B cell (primary cell): ENCODE results near the gene CES3. TPM values are rescaled to one million over a fixed set of nuclear protein-coding genes. Genes with fewer than 3 reads are reported as not detected.

Source experiments
- ATAC-seq: fragments of 200-7000 bp; cut with Tn5 transposase; one replicate; pipeline ENCODE4 v1.10.0; 2021; ENCODE audit warnings: low read depth, mild to moderate bottlenecking, moderate number of reproducible peaks, moderate library complexity
- CTCF ChIA-PET: fragments of 350-600 bp; sonication (Branson Sonifier 250); formaldehyde crosslinking; loops from one replicate; lab custom pipeline; 2021; ENCODE audit warnings: antibody characterized with exemption, inconsistent platforms; lab: Charles Lee
- POLR2A ChIA-PET: fragments of 350-600 bp; sonication (Branson Sonifier 250); formaldehyde crosslinking; loops from one replicate; lab custom pipeline; 2021; ENCODE audit warnings: antibody characterized with exemption; lab: Charles Lee
- DNase-seq: peaks from one replicate; pipeline ENCODE4 v3.0.0; 2013
- H2AFZ ChIP-seq: 2 replicates; pipeline ENCODE4 v1.6.1; 2012; ENCODE audit warnings: mild to moderate bottlenecking, low read depth, low read length; ENCODE audit not compliant: insufficient read depth, poor library complexity, severe bottlenecking
- H3K27ac ChIP-seq, 2 donors: 1 replicate in 1 of 2; 2 replicates in 1 of 2; pipeline ENCODE4 v1.5.1; 2012 to 2013; ENCODE audit warnings: low read length in 2 of 2, mild to moderate bottlenecking in 2 of 2, moderate library complexity in 1 of 2
- H3K27me3 ChIP-seq, 4 experiments: fragments of 200-600 bp in 1 of 4; sonication (generic) in 1 of 4; replicated peaks in 1 of 4; 1 replicate in 2 of 4; 2 replicates in 2 of 4; pipeline versions ENCODE4 v1.6.1 to v1.7.0; 2013 to 2016; ENCODE audit warnings: low read length in 3 of 4, mild to moderate bottlenecking in 2 of 4, mixed read lengths in 1 of 4, moderate library complexity in 1 of 4; ENCODE audit not compliant: insufficient read depth in 4 of 4, control insufficient read depth in 3 of 4; ENCODE audit errors: control extremely low read depth in 1 of 4
- H3K36me3 ChIP-seq, 2 experiments: replicated peaks in 1 of 2; 1 replicate in 1 of 2; 2 replicates in 1 of 2; pipeline versions ENCODE4 v1.6.1 to v1.7.1; 2013; ENCODE audit warnings: low read length in 1 of 2; ENCODE audit not compliant: insufficient read depth in 2 of 2, control insufficient read depth in 1 of 2; ENCODE audit errors: control extremely low read depth in 1 of 2, extremely low read depth in 1 of 2
- H3K4me1 ChIP-seq, 2 donors: fragments of 200-600 bp in 1 of 2; sonication (generic) in 1 of 2; 1 replicate in 1 of 2; 2 replicates in 1 of 2; pipeline versions ENCODE4 v1.5.1 to v1.6.1; 2013 to 2017; ENCODE audit warnings: low read length in 2 of 2; ENCODE audit not compliant: control insufficient read depth in 2 of 2, insufficient read depth in 2 of 2
- H3K4me2 ChIP-seq: replicated peaks from 2 replicates; pipeline ENCODE3; 2012; ENCODE audit warnings: mild to moderate bottlenecking, low read depth, low read length; ENCODE audit not compliant: poor library complexity, severe bottlenecking
- H3K4me3 ChIP-seq, 5 experiments: fragments of 200-600 bp in 1 of 5; sonication (generic) in 1 of 5; 1 replicate in 3 of 5; 2 replicates in 2 of 5; pipeline versions ENCODE4 v1.5.1 to v1.7.0; 2011 to 2016; ENCODE audit warnings: low read length in 4 of 5, mild to moderate bottlenecking in 4 of 5, low read depth in 2 of 5, control low read depth in 1 of 5, moderate library complexity in 1 of 5; ENCODE audit not compliant: insufficient read depth in 1 of 5; ENCODE audit errors: control extremely low read depth in 1 of 5, extremely low read depth in 1 of 5
- H3K79me2 ChIP-seq: fragments of 200-600 bp; sonication (generic); one replicate; pipeline ENCODE4 v1.6.0; 2016; ENCODE audit warnings: low read length; ENCODE audit not compliant: control insufficient read depth, insufficient read depth
- H3K9ac ChIP-seq: fragments of 200-600 bp; sonication (generic); 2 replicates; pipeline ENCODE4 v1.6.1; 2017; ENCODE audit warnings: mild to moderate bottlenecking, low read length, moderate library complexity
- H3K9me3 ChIP-seq, 3 donors: one replicate each; pipeline versions ENCODE4 v1.6.1 to v1.7.1; 2013; ENCODE audit warnings: low read length in 2 of 3; ENCODE audit not compliant: control insufficient read depth in 2 of 3, insufficient read depth in 1 of 3; ENCODE audit errors: control extremely low read depth in 1 of 3
- H4K20me1 ChIP-seq: 2 replicates; pipeline ENCODE4 v1.6.0; 2012; ENCODE audit warnings: mild to moderate bottlenecking, low read length; ENCODE audit not compliant: insufficient read depth, control insufficient read depth, poor library complexity, severe bottlenecking
- H3K27ac Mint-ChIP-seq: one replicate; pipeline ENCODE4 v1.8.0; 2021; ENCODE audit warnings: mixed read lengths
- H3K27me3 Mint-ChIP-seq: one replicate; pipeline ENCODE4 v1.8.0; 2021; ENCODE audit warnings: mixed read lengths
- H3K4me1 Mint-ChIP-seq: one replicate; pipeline ENCODE4 v1.8.0; 2021; ENCODE audit warnings: mixed read lengths
- H3K4me3 Mint-ChIP-seq: one replicate; pipeline ENCODE4 v1.8.0; 2021; ENCODE audit warnings: mixed read lengths
- H3K9me3 Mint-ChIP-seq: one replicate; pipeline ENCODE4 v1.8.0; 2022; ENCODE audit warnings: mixed read lengths; ENCODE audit not compliant: insufficient read depth
- EZH2 ChIP-seq: IDR thresholded peaks from 2 replicates; pipeline ENCODE4 v1.6.1; 2012; ENCODE audit warnings: borderline replicate concordance, low read depth, mild to moderate bottlenecking, moderate library complexity, low read length; ENCODE audit not compliant: insufficient read depth, poor library complexity, severe bottlenecking
- WGBS: methylation state at CpG from one replicate; pipeline ENCODE4 v1.1.5; 2013; ENCODE audit warnings: missing lambda C conversion rate; ENCODE audit not compliant: insufficient coverage; 5-methylcytosine and 5-hydroxymethylcytosine counted together
- intact Hi-C: fragments of 100-400 bp; cut with micrococcal nuclease; formaldehyde crosslinking; loops from one replicate; pipeline ENCODE4 v1.10.0; 2022
- polyA plus RNA-seq: library from polyadenylated mRNA; depleted of rRNA; stranded (reverse); fragments of >200 nt; gene quantifications from 2 replicates; pipeline ENCODE4 v1.2.3, GENCODE V29; 2012
- total RNA-seq, 2 donors: library from RNA; stranded (reverse); fragments of 120-200 nt in 1 of 2; gene quantifications; 1 replicate in 1 of 2; 2 replicates in 1 of 2; pipeline versions ENCODE4 v1.2.3 to v1.2.4, GENCODE V29; 2013 to 2022
- TF ChIP-seq, protein P1 (sequence below): fragments of 200-600 bp; IDR thresholded peaks from one replicate; pipeline ENCODE4 v1.8.0; 2022; ENCODE audit warnings: antibody characterized with exemption, mild to moderate bottlenecking

The CES3 gene
- total and polyA plus RNA-seq, 2 donors (not counting 1 experiment from before 2014, with no cell fraction given), result 0.25 to 0.42 TPM

DNA sequence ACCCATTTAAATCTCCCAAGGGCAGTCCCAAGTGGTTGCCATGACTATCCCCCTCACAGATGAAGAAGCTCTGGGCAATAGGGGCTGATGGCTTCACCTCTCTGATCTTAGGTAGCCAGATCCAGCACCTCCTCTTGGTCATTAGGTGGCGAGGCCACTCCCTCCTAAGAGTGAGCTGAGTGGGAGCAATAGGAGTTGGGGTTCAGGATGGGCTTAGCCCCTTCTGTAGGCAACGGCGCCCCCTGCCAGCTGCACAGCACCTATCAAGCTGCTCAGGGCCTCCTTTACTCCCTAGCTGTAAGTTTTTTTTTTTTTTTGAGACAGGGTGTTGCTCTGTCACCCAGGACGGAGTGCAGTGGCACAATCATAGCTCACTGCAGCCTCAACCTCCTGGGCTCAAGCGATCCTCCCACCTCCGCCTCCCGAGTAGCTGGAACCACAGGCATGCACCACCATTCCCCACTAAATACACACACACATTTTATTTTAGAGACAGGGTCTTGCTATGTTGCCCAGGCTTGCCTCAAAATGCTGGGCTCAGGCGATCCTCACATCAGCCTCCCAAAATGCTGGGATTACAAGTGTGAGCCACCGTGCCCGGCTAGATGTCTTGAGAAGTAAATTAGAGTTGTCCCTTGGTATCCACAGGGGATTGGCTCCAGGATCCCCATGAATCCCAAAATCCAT, 32.2 kb upstream of the CES3 start:
- Mint-ChIP-seq H3K9me3 (no peaks in the 10 kb centered on the region), H3K4me3 (no peak overlapping the region), H3K27me3 (peaks cover 19% of the 10 kb centered on the region), H3K27ac (no peak overlapping the region), H3K4me1 (peaks cover 35% of the 10 kb centered on the region)
- DNase-seq (no peak), ATAC-seq (no peak)
- whole genome bisulfite sequencing, result 88% methylated on average over 5 of the region's 10 CpGs
- no peak for TF ChIP-seq EZH2
- TF ChIP-seq, protein P1, sequence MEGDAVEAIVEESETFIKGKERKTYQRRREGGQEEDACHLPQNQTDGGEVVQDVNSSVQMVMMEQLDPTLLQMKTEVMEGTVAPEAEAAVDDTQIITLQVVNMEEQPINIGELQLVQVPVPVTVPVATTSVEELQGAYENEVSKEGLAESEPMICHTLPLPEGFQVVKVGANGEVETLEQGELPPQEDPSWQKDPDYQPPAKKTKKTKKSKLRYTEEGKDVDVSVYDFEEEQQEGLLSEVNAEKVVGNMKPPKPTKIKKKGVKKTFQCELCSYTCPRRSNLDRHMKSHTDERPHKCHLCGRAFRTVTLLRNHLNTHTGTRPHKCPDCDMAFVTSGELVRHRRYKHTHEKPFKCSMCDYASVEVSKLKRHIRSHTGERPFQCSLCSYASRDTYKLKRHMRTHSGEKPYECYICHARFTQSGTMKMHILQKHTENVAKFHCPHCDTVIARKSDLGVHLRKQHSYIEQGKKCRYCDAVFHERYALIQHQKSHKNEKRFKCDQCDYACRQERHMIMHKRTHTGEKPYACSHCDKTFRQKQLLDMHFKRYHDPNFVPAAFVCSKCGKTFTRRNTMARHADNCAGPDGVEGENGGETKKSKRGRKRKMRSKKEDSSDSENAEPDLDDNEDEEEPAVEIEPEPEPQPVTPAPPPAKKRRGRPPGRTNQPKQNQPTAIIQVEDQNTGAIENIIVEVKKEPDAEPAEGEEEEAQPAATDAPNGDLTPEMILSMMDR, result no peak
- Histone ChIP-seq H3K4me2 (no peak overlapping the region), H3K9ac (no peak overlapping the region), H3K4me3 (no peak overlapping the region), H3K4me1 (peaks cover 24 to 28% of the 10 kb centered on the region in 2 donors), H3K9me3 (peaks cover 0 to 8% (median 0%) of the 10 kb centered on the region in 3 donors), H3K79me2 (peaks cover 14% of the 10 kb centered on the region), H3K27me3 (peaks cover 0 to 32% (median 11%) of the 10 kb centered on the region in 4 experiments), H2AFZ (no peak overlapping the region), H3K27ac (no peak overlapping the region), H4K20me1 (no peaks in the 10 kb centered on the region), H3K36me3 (peaks cover 0 to 12% of the 10 kb centered on the region in 2 experiments)
- ChIA-PET POLR2A (no interaction called here), CTCF (interaction anchor here (0.6 to 1.6 kb wide), 5 partner anchors 33 to 61 kb away, joined by 3 to 5 read pairs (median 3); no protein-coding TSS in a partner anchor)
- intact Hi-C loops, result no loop called here

DNA sequence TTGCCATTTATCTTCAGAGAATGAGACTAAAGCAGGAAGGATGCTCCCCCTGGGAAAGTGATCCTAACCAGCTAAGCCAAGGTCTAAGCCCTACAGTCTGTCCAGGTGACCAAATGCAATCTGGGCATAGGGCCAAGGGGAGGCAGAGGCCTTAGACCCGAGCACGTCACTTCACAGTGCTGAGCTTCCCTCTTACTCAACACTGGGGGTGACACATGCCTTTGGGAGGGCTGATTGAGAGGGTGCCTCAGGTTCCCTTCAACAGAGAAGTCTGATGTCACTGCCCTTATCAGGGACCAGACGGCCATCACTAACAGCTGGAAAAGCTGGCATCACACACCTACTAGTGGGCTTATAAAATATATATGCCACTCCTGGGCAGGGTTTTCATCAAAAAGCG, 30.9 kb upstream of the CES3 start:
- CTCF ChIA-PET, result no interaction called here
- H3K79me2 ChIP-seq, result peaks cover 24% of the 10 kb centered on the region
- H3K27ac Mint-ChIP-seq, result no peak overlapping the region

More for the DNA sequence above, 30.9 kb upstream of the CES3 start:
- Histone ChIP-seq H4K20me1 (peaks cover under 1% of the 10 kb centered on the region), H3K4me2 (no peak overlapping the region), H3K4me1 (peaks cover 25% of the 10 kb centered on the region in 2 donors), H3K4me3 (no peak overlapping the region), H2AFZ (no peak overlapping the region), H3K9me3 (peaks cover 0 to 7% (median 0%) of the 10 kb centered on the region in 3 donors), H3K27me3 (peaks cover 0 to 20% (median 5%) of the 10 kb centered on the region in 4 experiments), H3K27ac (no peak overlapping the region), H3K36me3 (peaks cover 0 to 12% of the 10 kb centered on the region in 2 experiments), H3K9ac (no peak overlapping the region)
- Mint-ChIP-seq H3K27me3 (peaks cover 12% of the 10 kb centered on the region), H3K4me3 (no peak overlapping the region), H3K4me1 (peaks cover 42% of the 10 kb centered on the region), H3K9me3 (no peaks in the 10 kb centered on the region)
- POLR2A ChIA-PET, result no interaction called here
- intact Hi-C loops, result loop anchor here (5.0 kb wide), 1 partner anchor 48 kb away; the partner anchor contains the start of gene PDP2
- DNase-seq (no peak), ATAC-seq (no peak)
- no peak for TF ChIP-seq EZH2
- TF ChIP-seq, protein P1, result no peak
- WGBS, result 100% methylated on average over 1 of the region's 4 CpGs
